ENCODE results near the gene SPA17. TPM values are rescaled to one million over a fixed set of nuclear protein-coding genes. Genes with fewer than 3 reads are reported as not detected.
A peak's percentile ranks its signal among the peaks of the same experiment; 100 is the strongest.

Gene SPA17
- total and polyA plus RNA-seq, 4 donors = 14.4 to 28.9 (median 16.0) TPM

DNA sequence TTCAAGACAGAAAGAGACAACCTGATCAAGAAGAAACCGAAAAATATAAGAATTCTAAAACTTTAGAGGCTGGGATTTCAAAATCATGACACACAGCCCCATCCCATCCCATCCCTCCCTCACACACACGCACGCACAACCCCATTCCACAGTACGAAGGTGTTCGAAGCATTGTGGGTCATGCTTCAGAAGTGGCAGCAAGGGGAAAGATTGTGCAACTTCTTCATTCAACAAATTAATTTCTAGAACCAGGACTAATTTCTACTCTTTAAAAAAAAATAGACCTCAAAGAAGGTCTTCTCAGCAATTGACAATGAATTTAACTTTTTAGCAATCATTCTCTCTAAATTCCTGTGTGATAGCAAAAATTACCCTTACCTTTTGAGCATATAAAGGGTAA lies 867 bp downstream of the SPA17 start:
- 61 to 69% methylated on average over 5 of the region's 5 CpGs for WGBS, 2 donors
- Histone ChIP-seq H3K9ac (ENCODE audit: insufficient read depth in 1 of 2, low read length in 2 of 2) (peak overlapping the region in 1 of 2 donors; percentile 66), H3K27ac (ENCODE audit: low read depth in 1 of 2, low read length in 1 of 2) (peak overlapping the region in 1 of 2 donors; percentile 88), H3K36me3 (ENCODE audit: control insufficient read depth in 4 of 4, insufficient read depth in 4 of 4, low read length in 4 of 4) (no peaks in the 10 kb centered on the region), H3K4me3 (no peak overlapping the region), H3K4me1 (ENCODE audit: control insufficient read depth in 5 of 5, insufficient read depth in 5 of 5, low read length in 5 of 5) (peaks cover 0 to 24% (median 3%) of the 10 kb centered on the region in 5 donors), H3K9me3 (ENCODE audit: control insufficient read depth in 4 of 4, insufficient read depth in 3 of 4, low read length in 3 of 4) (no peaks in the 10 kb centered on the region), H3K27me3 (ENCODE audit: control insufficient read depth in 3 of 3, insufficient read depth in 3 of 3, low read length in 2 of 3) (no peaks in the 10 kb centered on the region)
- no peak for DNase-seq
- TF ChIP-seq, protein P1, sequence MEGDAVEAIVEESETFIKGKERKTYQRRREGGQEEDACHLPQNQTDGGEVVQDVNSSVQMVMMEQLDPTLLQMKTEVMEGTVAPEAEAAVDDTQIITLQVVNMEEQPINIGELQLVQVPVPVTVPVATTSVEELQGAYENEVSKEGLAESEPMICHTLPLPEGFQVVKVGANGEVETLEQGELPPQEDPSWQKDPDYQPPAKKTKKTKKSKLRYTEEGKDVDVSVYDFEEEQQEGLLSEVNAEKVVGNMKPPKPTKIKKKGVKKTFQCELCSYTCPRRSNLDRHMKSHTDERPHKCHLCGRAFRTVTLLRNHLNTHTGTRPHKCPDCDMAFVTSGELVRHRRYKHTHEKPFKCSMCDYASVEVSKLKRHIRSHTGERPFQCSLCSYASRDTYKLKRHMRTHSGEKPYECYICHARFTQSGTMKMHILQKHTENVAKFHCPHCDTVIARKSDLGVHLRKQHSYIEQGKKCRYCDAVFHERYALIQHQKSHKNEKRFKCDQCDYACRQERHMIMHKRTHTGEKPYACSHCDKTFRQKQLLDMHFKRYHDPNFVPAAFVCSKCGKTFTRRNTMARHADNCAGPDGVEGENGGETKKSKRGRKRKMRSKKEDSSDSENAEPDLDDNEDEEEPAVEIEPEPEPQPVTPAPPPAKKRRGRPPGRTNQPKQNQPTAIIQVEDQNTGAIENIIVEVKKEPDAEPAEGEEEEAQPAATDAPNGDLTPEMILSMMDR (IDR thresholded peaks at IDR 0.05; ENCODE audit: control extremely low read depth, extremely low read depth) = no peak
- ATAC-seq (ENCODE audit: insufficient read depth, low FRiP score) = no peak

DNA sequence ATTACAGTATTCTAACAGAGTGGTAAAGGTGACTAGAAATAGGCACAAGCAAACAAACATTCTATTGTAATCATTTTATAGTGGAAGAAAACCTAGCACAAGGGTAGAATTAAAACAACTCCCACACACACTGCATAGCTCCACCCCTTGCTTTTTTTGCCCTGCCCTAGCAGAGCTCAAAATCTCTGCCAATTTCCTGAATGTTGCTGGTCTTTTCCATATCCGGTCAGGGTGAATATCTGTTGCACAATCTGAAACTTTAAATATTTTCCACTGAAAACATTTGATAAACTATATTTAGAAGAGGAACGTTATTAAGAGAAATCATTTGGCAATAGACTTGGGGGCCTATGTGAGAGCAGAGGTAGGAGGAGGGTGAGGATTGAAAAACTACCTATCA lies 2.7 kb downstream of the SPA17 start:
- peak; percentile 26 to 87 (median 77) for DNase-seq
- TF ChIP-seq, protein P1 (IDR thresholded peaks at IDR 0.05; ENCODE audit: control extremely low read depth, extremely low read depth) = no peak
- Histone ChIP-seq H3K36me3 (ENCODE audit: control insufficient read depth in 4 of 4, insufficient read depth in 4 of 4, low read length in 4 of 4) (no peaks in the 10 kb centered on the region), H3K27ac (ENCODE audit: low read depth in 1 of 2, low read length in 1 of 2) (peak overlapping the region in 1 of 2 donors; percentile 29), H3K4me3 (no peak overlapping the region), H3K27me3 (ENCODE audit: control insufficient read depth in 3 of 3, insufficient read depth in 3 of 3, low read length in 2 of 3) (no peaks in the 10 kb centered on the region), H3K9me3 (ENCODE audit: control insufficient read depth in 4 of 4, insufficient read depth in 3 of 4, low read length in 3 of 4) (no peaks in the 10 kb centered on the region), H3K4me1 (ENCODE audit: control insufficient read depth in 5 of 5, insufficient read depth in 5 of 5, low read length in 5 of 5) (peaks cover 0 to 24% (median 3%) of the 10 kb centered on the region in 5 donors), H3K9ac (ENCODE audit: insufficient read depth in 1 of 2, low read length in 2 of 2) (no peak overlapping the region)
- no peak for ATAC-seq (ENCODE audit: insufficient read depth, low FRiP score)
- WGBS, 2 donors = 1 to 6% methylated on average over 2 of the region's 2 CpGs

DNA sequence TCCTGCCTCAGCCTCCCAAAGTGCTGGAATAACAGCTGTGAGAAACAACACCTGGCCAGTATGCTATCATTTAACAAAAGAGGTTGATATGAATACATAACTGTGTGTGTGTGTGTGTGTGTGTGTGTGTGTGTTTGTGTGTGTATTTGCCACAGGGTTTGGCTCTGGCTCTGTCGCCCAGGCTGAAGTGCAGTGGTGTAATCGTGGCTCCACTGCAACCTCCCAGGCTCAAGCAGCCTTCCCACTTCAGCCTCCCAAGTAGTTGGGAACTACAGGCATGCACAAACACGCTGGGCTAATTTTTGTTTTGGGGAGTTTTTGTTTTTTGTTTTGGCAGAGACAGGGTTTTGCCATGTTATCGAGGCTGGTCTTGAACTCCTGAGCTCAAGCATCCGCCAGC lies 4.7 kb downstream of the SPA17 start:
- peaks cover 0 to 6% (median 0%) of the 10 kb centered on the region in 4 donors for H3K9me3 ChIP-seq (ENCODE audit: control insufficient read depth in 4 of 4, insufficient read depth in 3 of 4, low read length in 3 of 4)
- H3K9ac ChIP-seq (ENCODE audit: insufficient read depth in 1 of 2, low read length in 2 of 2) = no peak overlapping the region
- no peaks in the 10 kb centered on the region for H3K27me3 ChIP-seq (ENCODE audit: control insufficient read depth in 3 of 3, insufficient read depth in 3 of 3, low read length in 2 of 3)
- no peaks in the 10 kb centered on the region for H3K36me3 ChIP-seq (ENCODE audit: control insufficient read depth in 4 of 4, insufficient read depth in 4 of 4, low read length in 4 of 4)
- DNase-seq (no peak), ATAC-seq (ENCODE audit: insufficient read depth, low FRiP score) (no peak)
- H3K4me1 ChIP-seq (ENCODE audit: control insufficient read depth in 5 of 5, insufficient read depth in 5 of 5, low read length in 5 of 5) = peaks cover 0 to 16% (median 3%) of the 10 kb centered on the region in 5 donors
- TF ChIP-seq, protein P1 (IDR thresholded peaks at IDR 0.05; ENCODE audit: control extremely low read depth, extremely low read depth) = no peak
- H3K27ac ChIP-seq (ENCODE audit: low read depth in 1 of 2, low read length in 1 of 2) = no peak overlapping the region
- 68 to 81% methylated on average over 5 of the region's 5 CpGs for WGBS, 2 donors
- H3K4me3 ChIP-seq = no peak overlapping the region

DNA sequence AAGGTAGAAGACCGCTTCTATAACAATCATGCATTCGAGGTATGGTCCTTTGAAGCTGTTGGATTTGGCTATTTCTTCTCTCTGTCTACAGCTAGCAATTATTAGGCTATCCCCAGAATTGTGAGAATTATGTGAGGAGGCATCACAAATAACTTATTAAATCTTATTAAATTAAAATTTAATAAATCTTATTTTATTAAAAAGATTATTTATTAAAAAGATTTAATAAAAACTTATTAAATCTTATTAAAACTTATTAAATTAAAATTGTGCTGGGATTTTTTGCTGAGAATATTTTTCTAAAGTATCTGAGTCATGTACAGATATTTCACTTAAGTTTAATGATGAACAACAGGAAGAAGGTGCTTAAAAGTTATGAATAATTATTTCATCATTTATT lies 7.7 kb downstream of the SPA17 start:
- H3K27ac ChIP-seq (ENCODE audit: low read depth in 1 of 2, low read length in 1 of 2) = no peak overlapping the region
- H3K36me3 ChIP-seq (ENCODE audit: control insufficient read depth in 4 of 4, insufficient read depth in 4 of 4, low read length in 4 of 4) = no peaks in the 10 kb centered on the region
- no peaks in the 10 kb centered on the region for H3K27me3 ChIP-seq (ENCODE audit: control insufficient read depth in 3 of 3, insufficient read depth in 3 of 3, low read length in 2 of 3)
- H3K9me3 ChIP-seq (ENCODE audit: control insufficient read depth in 4 of 4, insufficient read depth in 3 of 4, low read length in 3 of 4) = peaks cover 0 to 6% (median 0%) of the 10 kb centered on the region in 4 donors
- no peak for DNase-seq
- H3K4me1 ChIP-seq (ENCODE audit: control insufficient read depth in 5 of 5, insufficient read depth in 5 of 5, low read length in 5 of 5) = peaks cover 0 to 6% (median 0%) of the 10 kb centered on the region in 5 donors
- TF ChIP-seq, protein P1 (IDR thresholded peaks at IDR 0.05; ENCODE audit: control extremely low read depth, extremely low read depth) = no peak
- no peak overlapping the region for H3K4me3 ChIP-seq
- 96 to 97% methylated on average over 2 of the region's 2 CpGs for WGBS, 2 donors
- ATAC-seq (ENCODE audit: insufficient read depth, low FRiP score) = no peak
- no peak overlapping the region for H3K9ac ChIP-seq (ENCODE audit: insufficient read depth in 1 of 2, low read length in 2 of 2)

Measured in lung (tissue), 12 donors.